PFSK-1 (cell line): ENCODE results near the gene ZNF701.

Source experiments
- FOXP2 ChIP-seq: optimal IDR thresholded peaks from 2 replicates; pipeline ENCODE3; 2011; ENCODE audit warnings: borderline replicate concordance, control low read depth, inconsistent platforms; ENCODE audit not compliant: insufficient read depth; ENCODE audit errors: extremely low read length, extremely low read depth
- POLR2AphosphoS5 ChIP-seq: IDR thresholded peaks from 2 replicates; pipeline ENCODE4 v1.6.1; 2012; ENCODE audit warnings: low read depth, mild to moderate bottlenecking, control low read depth, low read length, moderate library complexity
- SIN3A ChIP-seq: IDR thresholded peaks from 2 replicates; pipeline ENCODE4 v1.6.1; 2012; ENCODE audit warnings: mild to moderate bottlenecking, low read length, moderate library complexity, borderline replicate concordance; ENCODE audit not compliant: insufficient read depth
- TAF1 ChIP-seq: IDR thresholded peaks from 2 replicates; pipeline ENCODE4 v1.6.1; 2012; ENCODE audit warnings: low read length, control low read depth, borderline replicate concordance; ENCODE audit not compliant: insufficient read depth
- TF ChIP-seq, protein P1 (sequence below), 2 experiments: IDR thresholded peaks; 2 replicates each; pipeline versions ENCODE4 v1.6.1 to v1.8.0; 2011 to 2012; ENCODE audit warnings: low read depth in 2 of 2, low read length in 2 of 2, control low read depth in 1 of 2, inconsistent platforms in 1 of 2, mild to moderate bottlenecking in 1 of 2, moderate library complexity in 1 of 2; ENCODE audit not compliant: insufficient read depth in 1 of 2

DNA sequence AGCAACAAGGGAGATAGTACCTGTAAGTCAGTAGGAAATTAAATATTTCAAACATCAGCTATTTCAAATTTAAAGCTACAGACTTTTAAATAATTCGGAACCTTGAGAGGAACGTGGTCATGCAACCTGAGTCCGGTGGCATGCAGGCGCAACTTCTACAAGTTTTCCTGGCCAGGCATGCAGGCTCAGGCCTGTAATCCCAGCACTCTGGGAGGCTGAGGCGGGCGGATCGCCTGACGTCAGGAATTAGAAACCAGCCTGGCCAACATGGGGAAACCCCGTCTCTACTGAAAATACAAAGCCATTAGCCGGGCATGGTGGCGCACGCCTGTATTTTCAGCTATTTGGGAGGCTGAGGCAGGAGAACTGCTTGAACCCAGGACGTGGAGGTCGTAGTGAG is 2.2 kb upstream of the ZNF701 start:
- TF ChIP-seq, protein P1, sequence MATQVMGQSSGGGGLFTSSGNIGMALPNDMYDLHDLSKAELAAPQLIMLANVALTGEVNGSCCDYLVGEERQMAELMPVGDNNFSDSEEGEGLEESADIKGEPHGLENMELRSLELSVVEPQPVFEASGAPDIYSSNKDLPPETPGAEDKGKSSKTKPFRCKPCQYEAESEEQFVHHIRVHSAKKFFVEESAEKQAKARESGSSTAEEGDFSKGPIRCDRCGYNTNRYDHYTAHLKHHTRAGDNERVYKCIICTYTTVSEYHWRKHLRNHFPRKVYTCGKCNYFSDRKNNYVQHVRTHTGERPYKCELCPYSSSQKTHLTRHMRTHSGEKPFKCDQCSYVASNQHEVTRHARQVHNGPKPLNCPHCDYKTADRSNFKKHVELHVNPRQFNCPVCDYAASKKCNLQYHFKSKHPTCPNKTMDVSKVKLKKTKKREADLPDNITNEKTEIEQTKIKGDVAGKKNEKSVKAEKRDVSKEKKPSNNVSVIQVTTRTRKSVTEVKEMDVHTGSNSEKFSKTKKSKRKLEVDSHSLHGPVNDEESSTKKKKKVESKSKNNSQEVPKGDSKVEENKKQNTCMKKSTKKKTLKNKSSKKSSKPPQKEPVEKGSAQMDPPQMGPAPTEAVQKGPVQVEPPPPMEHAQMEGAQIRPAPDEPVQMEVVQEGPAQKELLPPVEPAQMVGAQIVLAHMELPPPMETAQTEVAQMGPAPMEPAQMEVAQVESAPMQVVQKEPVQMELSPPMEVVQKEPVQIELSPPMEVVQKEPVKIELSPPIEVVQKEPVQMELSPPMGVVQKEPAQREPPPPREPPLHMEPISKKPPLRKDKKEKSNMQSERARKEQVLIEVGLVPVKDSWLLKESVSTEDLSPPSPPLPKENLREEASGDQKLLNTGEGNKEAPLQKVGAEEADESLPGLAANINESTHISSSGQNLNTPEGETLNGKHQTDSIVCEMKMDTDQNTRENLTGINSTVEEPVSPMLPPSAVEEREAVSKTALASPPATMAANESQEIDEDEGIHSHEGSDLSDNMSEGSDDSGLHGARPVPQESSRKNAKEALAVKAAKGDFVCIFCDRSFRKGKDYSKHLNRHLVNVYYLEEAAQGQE (IDR thresholded peaks at IDR 0.05; ENCODE audit: insufficient read depth in 1 of 2, low read depth in 2 of 2, low read length in 2 of 2): no peak
- TF ChIP-seq POLR2AphosphoS5 (no peak), TAF1 (no peak), SIN3A (no peak), FOXP2 (no peak)
